ENCODE data around the gene ALDOA. TPM values are rescaled to one million over a fixed set of nuclear protein-coding genes. Genes with fewer than 3 reads are reported as not detected.

The ALDOA gene
- total and polyA plus RNA-seq, 9 of the 15 experiments (the other 6 are each of a cell fraction or from before 2014, with no cell fraction given) = 311 to 2,224 (median 1,293) TPM

DNA sequence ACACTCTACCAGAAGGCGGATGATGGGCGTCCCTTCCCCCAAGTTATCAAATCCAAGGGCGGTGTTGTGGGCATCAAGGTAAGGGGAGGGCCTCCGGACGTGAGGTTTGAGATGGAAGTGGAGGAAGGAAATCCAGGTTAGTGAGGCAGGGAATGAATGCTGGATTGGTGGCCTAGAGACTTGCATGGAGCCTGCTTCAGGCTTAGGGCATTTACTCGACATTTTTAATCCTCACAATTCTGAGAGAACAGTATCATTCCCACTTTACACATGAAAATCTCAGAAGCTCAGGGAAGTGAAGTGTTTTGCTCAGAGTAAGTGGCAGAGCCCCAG, 2.0 kb downstream of the ALDOA start:
- peak overlapping the region; percentile 99 for H3K4me2 ChIP-seq (ENCODE audit: insufficient read depth, low read length)
- peaks cover 45 to 57% of the 10 kb centered on the region in 2 experiments for H3K4me1 ChIP-seq (replicated peaks in 1 of 2; ENCODE audit: control insufficient read depth in 2 of 2, insufficient read depth in 2 of 2, low read length in 2 of 2)
- ChIA-PET POLR2A (interaction anchor here (0.6 to 1.2 kb wide), 4 partner anchors 9 to 1028 kb away, joined by 3 to 5 read pairs (median 4); no protein-coding TSS in a partner anchor), CTCF (ENCODE audit: low intra/inter-chr PET ratio) (no interaction called here)
- BruUV-seq (replicated peaks) = no TSS peak
- intact Hi-C loops (cut with micrococcal nuclease) = loop anchor here (10.0 kb wide), 2 partner anchors 307 to 587 kb away; partner anchors contain the start of genes FBRS, MYL11, PRR14 and TBC1D10B
- in situ Hi-C loops (cut with MboI) = no loop called here
- H3K4me3 ChIP-seq = peak overlapping the region; percentile 88
- WGBS (ENCODE audit: insufficient coverage, low coverage, missing lambda C conversion rate) = 27% methylated on average over 6 of the region's 6 CpGs
- H3K9ac ChIP-seq (ENCODE audit: insufficient read depth in 1 of 2, low read depth in 2 of 2, low read length in 2 of 2) = peak overlapping the region; percentile 93 to 98
- no peaks in the 10 kb centered on the region for H3K27me3 ChIP-seq (ENCODE audit: control insufficient read depth in 2 of 2, insufficient read depth in 2 of 2, low read length in 2 of 2)
- peak in 1 of 4 experiments; percentile 27 for DNase-seq (ENCODE audit: extremely low read depth in 1 of 4, low spot score in 3 of 4)
- H2AFZ ChIP-seq (ENCODE audit: low read depth, low read length) = no peak overlapping the region
- H3K9me1 ChIP-seq (ENCODE audit: control insufficient read depth, insufficient read depth, low read length) = peaks cover 17% of the 10 kb centered on the region
- H4K20me1 ChIP-seq (replicated peaks; ENCODE audit: control insufficient read depth, insufficient read depth, low read length) = peaks cover 51% of the 10 kb centered on the region
- peaks cover 64% of the 10 kb centered on the region for H3K36me3 ChIP-seq (ENCODE audit: control insufficient read depth, insufficient read depth, low read length)
- peak overlapping the region; percentile 99 for H3K27ac ChIP-seq (ENCODE audit: extremely low read depth, low read depth, low read length)
- peaks cover 77% of the 10 kb centered on the region for H3K79me2 ChIP-seq (ENCODE audit: control insufficient read depth, insufficient read depth, low read length)
- ATAC-seq = no peak
- FAIRE-seq = no peak
- no peaks in the 10 kb centered on the region for H3K9me3 ChIP-seq (replicated peaks; ENCODE audit: control insufficient read depth, insufficient read depth, low read depth, low read length)
- TF ChIP-seq CTBP1 (IDR thresholded peaks at IDR 0.05; ENCODE audit: borderline replicate concordance) (no peak), CREBBP (IDR thresholded peaks at IDR 0.05; ENCODE audit: low read depth, low read length) (no peak), MAFF (IDR thresholded peaks at IDR 0.05; ENCODE audit: low read length) (no peak), PTRF (tag; IDR thresholded peaks at IDR 0.05) (no peak), HDAC3 (IDR thresholded peaks at IDR 0.05; ENCODE audit: borderline replicate concordance, partially characterized antibody) (no peak), DMBX1 (CRISPR knock-in tag; IDR thresholded peaks at IDR 0.05; ENCODE audit: borderline replicate concordance) (no peak), SOX6 (IDR thresholded peaks at IDR 0.05) (no peak), ZNF3 (CRISPR knock-in tag; IDR thresholded peaks at IDR 0.05) (no peak), ZNF77 (CRISPR knock-in tag; IDR thresholded peaks at IDR 0.05) (no peak), COPS2 (conservative IDR thresholded peaks at IDR 0.05) (no peak)
- TF ChIP-seq, protein P1, sequence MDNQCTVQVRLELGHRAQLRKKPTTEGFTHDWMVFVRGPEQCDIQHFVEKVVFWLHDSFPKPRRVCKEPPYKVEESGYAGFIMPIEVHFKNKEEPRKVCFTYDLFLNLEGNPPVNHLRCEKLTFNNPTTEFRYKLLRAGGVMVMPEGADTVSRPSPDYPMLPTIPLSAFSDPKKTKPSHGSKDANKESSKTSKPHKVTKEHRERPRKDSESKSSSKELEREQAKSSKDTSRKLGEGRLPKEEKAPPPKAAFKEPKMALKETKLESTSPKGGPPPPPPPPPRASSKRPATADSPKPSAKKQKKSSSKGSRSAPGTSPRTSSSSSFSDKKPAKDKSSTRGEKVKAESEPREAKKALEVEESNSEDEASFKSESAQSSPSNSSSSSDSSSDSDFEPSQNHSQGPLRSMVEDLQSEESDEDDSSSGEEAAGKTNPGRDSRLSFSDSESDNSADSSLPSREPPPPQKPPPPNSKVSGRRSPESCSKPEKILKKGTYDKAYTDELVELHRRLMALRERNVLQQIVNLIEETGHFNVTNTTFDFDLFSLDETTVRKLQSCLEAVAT (IDR thresholded peaks at IDR 0.05) = no peak
- TF ChIP-seq, protein P2, sequence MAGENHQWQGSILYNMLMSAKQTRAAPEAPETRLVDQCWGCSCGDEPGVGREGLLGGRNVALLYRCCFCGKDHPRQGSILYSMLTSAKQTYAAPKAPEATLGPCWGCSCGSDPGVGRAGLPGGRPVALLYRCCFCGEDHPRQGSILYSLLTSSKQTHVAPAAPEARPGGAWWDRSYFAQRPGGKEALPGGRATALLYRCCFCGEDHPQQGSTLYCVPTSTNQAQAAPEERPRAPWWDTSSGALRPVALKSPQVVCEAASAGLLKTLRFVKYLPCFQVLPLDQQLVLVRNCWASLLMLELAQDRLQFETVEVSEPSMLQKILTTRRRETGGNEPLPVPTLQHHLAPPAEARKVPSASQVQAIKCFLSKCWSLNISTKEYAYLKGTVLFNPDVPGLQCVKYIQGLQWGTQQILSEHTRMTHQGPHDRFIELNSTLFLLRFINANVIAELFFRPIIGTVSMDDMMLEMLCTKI (IDR thresholded peaks at IDR 0.05; ENCODE audit: partially characterized antibody) = no peak
- TF ChIP-seq, protein P3, sequence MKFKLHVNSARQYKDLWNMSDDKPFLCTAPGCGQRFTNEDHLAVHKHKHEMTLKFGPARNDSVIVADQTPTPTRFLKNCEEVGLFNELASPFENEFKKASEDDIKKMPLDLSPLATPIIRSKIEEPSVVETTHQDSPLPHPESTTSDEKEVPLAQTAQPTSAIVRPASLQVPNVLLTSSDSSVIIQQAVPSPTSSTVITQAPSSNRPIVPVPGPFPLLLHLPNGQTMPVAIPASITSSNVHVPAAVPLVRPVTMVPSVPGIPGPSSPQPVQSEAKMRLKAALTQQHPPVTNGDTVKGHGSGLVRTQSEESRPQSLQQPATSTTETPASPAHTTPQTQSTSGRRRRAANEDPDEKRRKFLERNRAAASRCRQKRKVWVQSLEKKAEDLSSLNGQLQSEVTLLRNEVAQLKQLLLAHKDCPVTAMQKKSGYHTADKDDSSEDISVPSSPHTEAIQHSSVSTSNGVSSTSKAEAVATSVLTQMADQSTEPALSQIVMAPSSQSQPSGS (CRISPR knock-in tag; IDR thresholded peaks at IDR 0.05) = no peak
- TF ChIP-seq, protein P4, sequence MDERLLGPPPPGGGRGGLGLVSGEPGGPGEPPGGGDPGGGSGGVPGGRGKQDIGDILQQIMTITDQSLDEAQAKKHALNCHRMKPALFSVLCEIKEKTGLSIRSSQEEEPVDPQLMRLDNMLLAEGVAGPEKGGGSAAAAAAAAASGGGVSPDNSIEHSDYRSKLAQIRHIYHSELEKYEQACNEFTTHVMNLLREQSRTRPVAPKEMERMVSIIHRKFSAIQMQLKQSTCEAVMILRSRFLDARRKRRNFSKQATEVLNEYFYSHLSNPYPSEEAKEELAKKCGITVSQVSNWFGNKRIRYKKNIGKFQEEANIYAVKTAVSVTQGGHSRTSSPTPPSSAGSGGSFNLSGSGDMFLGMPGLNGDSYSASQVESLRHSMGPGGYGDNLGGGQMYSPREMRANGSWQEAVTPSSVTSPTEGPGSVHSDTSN (CRISPR knock-in tag; IDR thresholded peaks at IDR 0.05; ENCODE audit: low read depth) = no peak
- TF ChIP-seq, protein P4 (tag; conservative IDR thresholded peaks at IDR 0.05; ENCODE audit: low read depth) = no peak
- TF ChIP-seq, protein P5, sequence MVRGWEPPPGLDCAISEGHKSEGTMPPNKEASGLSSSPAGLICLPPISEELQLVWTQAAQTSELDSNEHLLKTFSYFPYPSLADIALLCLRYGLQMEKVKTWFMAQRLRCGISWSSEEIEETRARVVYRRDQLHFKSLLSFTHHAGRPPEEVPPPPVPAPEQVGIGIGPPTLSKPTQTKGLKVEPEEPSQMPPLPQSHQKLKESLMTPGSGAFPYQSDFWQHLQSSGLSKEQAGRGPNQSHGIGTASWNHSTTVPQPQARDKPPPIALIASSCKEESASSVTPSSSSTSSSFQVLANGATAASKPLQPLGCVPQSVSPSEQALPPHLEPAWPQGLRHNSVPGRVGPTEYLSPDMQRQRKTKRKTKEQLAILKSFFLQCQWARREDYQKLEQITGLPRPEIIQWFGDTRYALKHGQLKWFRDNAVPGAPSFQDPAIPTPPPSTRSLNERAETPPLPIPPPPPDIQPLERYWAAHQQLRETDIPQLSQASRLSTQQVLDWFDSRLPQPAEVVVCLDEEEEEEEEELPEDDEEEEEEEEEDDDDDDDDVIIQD (CRISPR knock-in tag; IDR thresholded peaks at IDR 0.05) = no peak

All from K562 (cell line).